GM19452 (cell line): ENCODE results near the gene ANKRD24.
"Not testable (repeated sequence)": the region's sequence is repeated elsewhere in the genome, so short reads cannot be mapped to it uniquely, and the experiment has no call there.

Source experiments
- ATAC-seq: cut with Tn5 transposase; IDR thresholded peaks from one replicate; pipeline ENCODE4 v1.9.1; 2021; ENCODE audit not compliant: unreplicated experiment

Gene ANKRD24

GRCh38 chr19:4173479-4174212, 8.8 kb upstream of the ANKRD24 start:
- ATAC-seq = no peak

- no peak for ATAC-seq
These were observed 8.1 kb upstream of the ANKRD24 start for GRCh38 chr19:4174213-4174894.

- ATAC-seq = no peak
These were observed 7.4 kb upstream of the ANKRD24 start for GRCh38 chr19:4174895-4175668.

GRCh38 chr19:4175669-4175931, 6.9 kb upstream of the ANKRD24 start:
- ATAC-seq = no peak

GRCh38 chr19:4177146-4177545, 5.3 kb upstream of the ANKRD24 start:
- no peak for ATAC-seq

GRCh38 chr19:4178990-4179389, 3.5 kb upstream of the ANKRD24 start:
- ATAC-seq = no peak

GRCh38 chr19:4181053-4181508, 1.4 kb upstream of the ANKRD24 start:
- ATAC-seq = no peak

GRCh38 chr19:4183967-4184717, 1.7 kb downstream of the ANKRD24 start:
- no peak for ATAC-seq

- no peak for ATAC-seq
These were observed 2.3 kb downstream of the ANKRD24 start for GRCh38 chr19:4184718-4185352.

- no peak for ATAC-seq
These were observed 3.1 kb downstream of the ANKRD24 start for GRCh38 chr19:4185413-4186086.

GRCh38 chr19:4186087-4186993, 3.9 kb downstream of the ANKRD24 start:
- ATAC-seq = no peak

- no peak for ATAC-seq
These were observed 5.0 kb downstream of the ANKRD24 start for GRCh38 chr19:4187313-4188122.

GRCh38 chr19:4189641-4190040, 7.2 kb downstream of the ANKRD24 start:
- ATAC-seq = no peak

- ATAC-seq = not testable (repeated sequence)
These were observed 10.0 kb downstream of the ANKRD24 start for GRCh38 chr19:4192537-4192936.

- no peak for ATAC-seq
These were observed 11.9 kb downstream of the ANKRD24 start for GRCh38 chr19:4194353-4194752.

GRCh38 chr19:4196009-4196408, 13.5 kb downstream of the ANKRD24 start:
- ATAC-seq = no peak

- ATAC-seq = no peak
These were observed 14.2 kb downstream of the ANKRD24 start for GRCh38 chr19:4196587-4197148.

- ATAC-seq = no peak
These were observed 14.7 kb downstream of the ANKRD24 start for GRCh38 chr19:4197228-4197624.
